Measurements from ENCODE around the gene SLC16A13.
A peak's percentile ranks its signal among the peaks of the same experiment; 100 is the strongest.
"Not testable (repeated sequence)": the region's sequence is repeated elsewhere in the genome, so short reads cannot be mapped to it uniquely, and the experiment has no call there.

SLC16A13 gene

GRCh38 chr17:7041607-7042500 lies 6.0 kb downstream of the SLC16A13 start:
- FAIRE-seq (peak; percentile 78), DNase-seq (ENCODE audit: insufficient read length, low spot score) (no peak)
- TF ChIP-seq TAF1 (IDR thresholded peaks at IDR 0.05; ENCODE audit: low read depth, low read length) (no peak), SPI1 (IDR thresholded peaks at IDR 0.05; ENCODE audit: low read depth, low read length) (no peak), POLR2A (IDR thresholded peaks at IDR 0.05; ENCODE audit: low read depth, low read length) (no peak), POU2F2 (IDR thresholded peaks at IDR 0.05; ENCODE audit: low read depth, low read length) (no peak), PAX5 (IDR thresholded peaks at IDR 0.05; ENCODE audit: insufficient read depth, low read length, severe bottlenecking) (peak; percentile 72), POLR2AphosphoS5 (IDR thresholded peaks at IDR 0.05; ENCODE audit: low read depth, low read length) (no peak)

GRCh38 chr17:7042501-7043181 lies 6.8 kb downstream of the SLC16A13 start:
- TF ChIP-seq POLR2AphosphoS5 (IDR thresholded peaks at IDR 0.05; ENCODE audit: low read depth, low read length) (no peak), POLR2A (IDR thresholded peaks at IDR 0.05; ENCODE audit: low read depth, low read length) (peak; percentile 47; the same call in 1 of the 2 replicates), PAX5 (IDR thresholded peaks at IDR 0.05; ENCODE audit: insufficient read depth, low read length, severe bottlenecking) (no peak)
- no peak for DNase-seq (ENCODE audit: insufficient read length, low spot score)
- FAIRE-seq = peak; percentile 16

GRCh38 chr17:7043182-7043496 lies 7.3 kb downstream of the SLC16A13 start:
- DNase-seq (ENCODE audit: insufficient read length, low spot score) (no peak), FAIRE-seq (peak; percentile 43)
- no peak for TF ChIP-seq POLR2A (IDR thresholded peaks at IDR 0.05; ENCODE audit: low read depth, low read length)
- TF ChIP-seq POLR2AphosphoS5 (IDR thresholded peaks at IDR 0.05; ENCODE audit: low read depth, low read length) = no peak
- TF ChIP-seq POU2F2 (IDR thresholded peaks at IDR 0.05; ENCODE audit: low read depth, low read length) = no peak
- TF ChIP-seq SPI1 (IDR thresholded peaks at IDR 0.05; ENCODE audit: low read depth, low read length) = no peak
- TF ChIP-seq PAX5 (IDR thresholded peaks at IDR 0.05; ENCODE audit: insufficient read depth, low read length, severe bottlenecking) = no peak
- no peak for TF ChIP-seq TAF1 (IDR thresholded peaks at IDR 0.05; ENCODE audit: low read depth, low read length)

DNA sequence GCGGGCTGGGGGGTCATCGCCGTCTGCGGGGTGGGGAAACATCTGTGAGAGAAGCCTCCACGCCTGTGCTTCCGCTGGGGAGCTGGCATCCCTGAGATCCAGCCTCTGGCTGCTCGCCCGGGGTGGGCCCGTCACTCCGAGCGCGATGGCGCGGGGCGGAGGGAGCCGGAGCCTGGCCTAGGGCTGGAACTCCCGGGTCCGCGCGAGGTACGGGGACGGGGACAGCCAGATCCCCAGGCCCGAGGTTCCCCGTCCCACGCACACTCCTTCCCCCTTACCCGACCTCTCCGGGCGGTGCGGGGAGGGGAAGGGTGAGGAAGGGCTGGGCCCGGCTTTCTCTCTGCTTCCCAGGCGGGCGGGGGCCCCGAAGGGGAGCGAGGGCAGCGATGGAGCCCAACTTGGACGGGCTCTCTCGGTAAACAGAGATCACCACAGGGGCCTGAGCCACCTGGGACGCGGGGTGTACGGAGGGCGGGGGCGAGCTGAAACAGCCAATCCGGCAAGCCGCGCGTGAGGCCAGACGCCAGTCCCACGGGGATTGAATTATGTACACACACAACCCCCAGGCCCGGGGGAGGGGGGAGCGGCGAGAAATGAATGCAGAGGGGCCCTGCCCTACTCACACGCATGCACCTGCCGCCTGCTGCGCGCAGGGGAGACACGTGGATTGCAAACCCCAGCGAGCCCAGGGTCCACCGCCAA lies 7.8 kb downstream of the SLC16A13 start, which contains the start of gene SLC16A11:
SLC16A11 (minus strand) TSS at position 596 of the 702 bp plus-strand sequence; CDS start at position 17, 579 bp downstream.
- FAIRE-seq = peak; percentile 77

DNA sequence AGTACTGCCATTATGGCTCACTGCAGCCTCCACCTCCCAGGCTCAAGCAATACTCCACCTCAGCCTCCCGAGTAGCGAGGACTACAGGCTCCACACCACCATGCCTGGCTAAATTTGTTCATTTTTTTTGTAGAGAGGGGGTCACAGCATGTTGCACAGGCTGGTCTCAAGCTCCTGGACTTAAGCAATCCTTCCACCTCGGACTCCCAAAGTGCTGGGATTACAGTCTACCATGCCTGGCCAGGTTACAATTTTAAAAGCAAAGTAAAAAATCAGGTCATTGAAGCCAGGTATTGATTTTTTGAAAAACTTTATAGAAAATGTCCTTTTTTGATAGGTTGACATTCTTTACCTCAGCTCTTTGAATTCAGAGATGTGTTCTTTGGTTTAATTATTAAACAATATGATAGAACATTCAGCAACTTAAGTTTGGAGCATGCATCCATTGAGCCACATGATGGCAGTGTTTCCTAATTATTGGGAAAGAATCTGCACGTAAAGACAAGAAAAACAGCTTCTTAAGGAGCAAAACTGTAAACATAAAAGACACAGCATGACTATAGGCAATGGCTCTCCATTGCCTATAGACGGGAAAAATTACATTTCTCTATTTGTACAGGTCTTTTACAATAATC lies 9.8 kb downstream of the SLC16A13 start:
- TF ChIP-seq POU2F2 (IDR thresholded peaks at IDR 0.05; ENCODE audit: low read depth, low read length) (no peak), TAF1 (IDR thresholded peaks at IDR 0.05; ENCODE audit: low read depth, low read length) (no peak), POLR2A (IDR thresholded peaks at IDR 0.05; ENCODE audit: low read depth, low read length) (no peak), PAX5 (IDR thresholded peaks at IDR 0.05; ENCODE audit: insufficient read depth, low read length, severe bottlenecking) (no peak), POLR2AphosphoS5 (IDR thresholded peaks at IDR 0.05; ENCODE audit: low read depth, low read length) (no peak), SPI1 (IDR thresholded peaks at IDR 0.05; ENCODE audit: low read depth, low read length) (no peak)
- no peak for DNase-seq (ENCODE audit: insufficient read length, low spot score)
- peak; percentile 35 for FAIRE-seq

More for the DNA sequence above, 7.8 kb downstream of the SLC16A13 start, which contains the start of gene SLC16A11:
- peak; percentile 35 for DNase-seq (ENCODE audit: insufficient read length, low spot score)
- TF ChIP-seq POLR2AphosphoS5 (IDR thresholded peaks at IDR 0.05; ENCODE audit: low read depth, low read length) (no peak), POLR2A (IDR thresholded peaks at IDR 0.05; ENCODE audit: low read depth, low read length) (no peak), TAF1 (IDR thresholded peaks at IDR 0.05; ENCODE audit: low read depth, low read length) (no peak)

DNA sequence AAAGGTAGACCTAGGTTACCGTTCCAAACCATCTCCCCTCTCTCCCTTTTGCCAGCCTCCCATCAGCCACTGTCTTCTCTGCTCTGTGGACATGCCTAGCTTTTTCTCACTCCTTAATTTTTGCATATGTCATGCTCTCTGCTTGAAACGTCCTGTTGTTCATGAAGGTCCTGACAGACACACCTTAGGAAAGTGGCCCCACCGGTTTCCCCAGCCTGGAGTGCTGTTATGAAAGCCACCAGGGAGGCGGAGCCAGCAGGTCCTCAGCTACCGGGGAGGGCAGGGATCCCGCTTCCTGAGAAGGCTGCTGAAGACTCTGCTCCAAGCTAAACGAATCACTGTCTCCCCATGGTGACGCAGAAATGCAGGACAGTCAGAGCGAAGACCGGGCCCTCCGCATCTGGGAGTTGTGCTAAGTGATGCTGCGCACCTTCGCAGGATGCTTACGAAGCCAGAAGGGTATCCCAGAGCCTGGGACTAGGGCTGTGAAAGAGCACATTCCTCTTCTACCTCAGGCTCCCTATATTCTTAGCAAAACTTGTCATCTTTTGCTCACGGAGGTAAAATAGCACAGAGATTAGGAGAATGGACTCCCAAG lies 10.4 kb downstream of the SLC16A13 start:
- TF ChIP-seq PAX5 (IDR thresholded peaks at IDR 0.05; ENCODE audit: insufficient read depth, low read length, severe bottlenecking) = no peak
- TF ChIP-seq SPI1 (IDR thresholded peaks at IDR 0.05; ENCODE audit: low read depth, low read length) = no peak
- no peak for TF ChIP-seq POLR2AphosphoS5 (IDR thresholded peaks at IDR 0.05; ENCODE audit: low read depth, low read length)
- no peak for TF ChIP-seq POLR2A (IDR thresholded peaks at IDR 0.05; ENCODE audit: low read depth, low read length)
- no peak for TF ChIP-seq POU2F2 (IDR thresholded peaks at IDR 0.05; ENCODE audit: low read depth, low read length)
- TF ChIP-seq TAF1 (IDR thresholded peaks at IDR 0.05; ENCODE audit: low read depth, low read length) = no peak
- no peak for DNase-seq (ENCODE audit: insufficient read length, low spot score)
- peak; percentile 23 for FAIRE-seq

- 0 out of 2 replicates have a peak, but pooled peaks have one; percentile 7 for TF ChIP-seq SPI1 (IDR thresholded peaks at IDR 0.05; ENCODE audit: low read depth, low read length)
- DNase-seq (ENCODE audit: insufficient read length, low spot score) = not testable (repeated sequence)
- FAIRE-seq = peak; percentile 83
Observed at GRCh38 chr17:7046725-7047397, 11.0 kb downstream of the SLC16A13 start.

DNA sequence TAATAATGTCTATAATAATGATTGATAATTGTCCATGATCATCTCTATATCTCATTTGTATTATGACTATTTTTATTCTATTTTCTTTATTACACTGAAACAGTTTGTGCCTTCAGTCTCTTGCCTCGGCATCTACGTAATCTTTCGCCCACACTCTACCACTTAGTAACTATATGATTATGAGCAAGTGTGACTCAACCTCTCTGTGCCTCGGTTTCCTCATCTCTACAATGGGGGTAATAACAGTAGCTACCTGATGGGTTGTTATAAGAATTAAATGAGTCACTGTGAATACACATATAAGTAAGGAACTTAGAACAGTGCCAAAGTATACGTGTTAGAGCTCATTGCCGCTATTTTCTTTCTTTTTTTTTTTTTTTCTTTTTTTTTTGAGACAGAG lies 11.8 kb downstream of the SLC16A13 start:
- TF ChIP-seq POU2F2 (IDR thresholded peaks at IDR 0.05; ENCODE audit: low read depth, low read length) = no peak
- FAIRE-seq (no peak), DNase-seq (ENCODE audit: insufficient read length, low spot score) (no peak)

GRCh38 chr17:7048968-7049367 lies 13.2 kb downstream of the SLC16A13 start:
- TF ChIP-seq SPI1 (IDR thresholded peaks at IDR 0.05; ENCODE audit: low read depth, low read length) (no peak), TAF1 (IDR thresholded peaks at IDR 0.05; ENCODE audit: low read depth, low read length) (no peak), POU2F2 (IDR thresholded peaks at IDR 0.05; ENCODE audit: low read depth, low read length) (no peak), POLR2A (IDR thresholded peaks at IDR 0.05; ENCODE audit: low read depth, low read length) (no peak), PAX5 (IDR thresholded peaks at IDR 0.05; ENCODE audit: insufficient read depth, low read length, severe bottlenecking) (no peak), POLR2AphosphoS5 (IDR thresholded peaks at IDR 0.05; ENCODE audit: low read depth, low read length) (no peak)
- DNase-seq (ENCODE audit: insufficient read length, low spot score) (no peak), FAIRE-seq (no peak)

DNA sequence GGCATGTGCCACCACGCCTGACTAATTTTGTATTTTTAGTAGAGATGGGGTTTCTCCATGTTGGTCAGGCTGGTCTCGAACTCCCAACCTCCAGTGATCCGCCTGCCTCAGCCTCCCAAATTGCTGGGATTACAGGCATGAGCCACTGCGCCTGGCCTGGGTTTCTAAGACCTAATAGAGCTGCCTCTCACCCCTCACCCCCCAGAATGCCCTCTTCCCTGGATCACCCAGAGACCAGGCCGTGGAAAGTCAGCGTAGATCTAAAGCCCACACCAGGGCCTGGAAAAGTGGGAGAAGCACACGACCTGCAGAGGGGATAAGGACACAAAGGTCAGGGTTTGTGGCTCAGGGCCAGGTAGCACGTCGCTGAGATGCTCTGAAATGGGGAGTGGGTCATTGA lies 14.8 kb downstream of the SLC16A13 start:
- not testable (repeated sequence) for DNase-seq (ENCODE audit: insufficient read length, low spot score); FAIRE-seq

Data from GM12891 (cell line).